ENCODE data around the gene CACNA2D1.

The CACNA2D1 gene

DNA sequence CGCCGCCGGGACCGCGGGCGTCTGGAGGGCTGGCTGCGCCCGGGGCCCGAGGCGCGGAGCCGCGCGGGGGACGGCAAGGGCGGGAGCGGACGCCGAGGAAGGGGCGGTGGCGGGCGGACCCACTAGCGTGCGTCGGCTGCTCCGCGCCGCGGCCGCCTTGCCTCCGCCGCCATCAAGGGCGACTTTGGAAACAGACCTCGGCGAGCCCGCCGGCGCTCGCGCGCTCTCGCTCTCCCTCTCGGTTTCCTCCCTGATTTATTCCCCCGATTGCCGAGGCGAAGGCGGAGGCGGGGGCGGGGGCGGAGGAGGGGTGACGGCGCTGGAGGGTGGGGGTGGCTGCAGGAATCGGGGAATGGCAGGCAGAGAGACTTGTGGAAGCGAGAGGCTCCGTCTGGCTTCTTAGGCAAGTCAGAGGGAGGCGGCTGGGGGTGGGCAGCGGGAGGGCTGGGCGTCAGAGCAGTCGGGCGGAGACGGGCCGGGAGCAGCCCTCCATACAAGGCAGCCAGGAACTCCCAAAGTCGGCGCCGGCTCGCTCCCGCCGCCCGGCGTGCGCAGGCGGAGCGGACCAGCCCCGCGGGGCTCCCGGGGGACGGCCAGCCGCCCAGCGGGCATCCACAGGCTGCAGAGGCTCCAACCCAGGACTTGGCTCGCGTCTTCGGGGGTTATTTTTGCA, at the start of gene CACNA2D1:
Gene CACNA2D1, minus strand, starts transcription at position 231 of the 673 bp plus-strand sequence.
- DNase-seq, result no peak

DNA sequence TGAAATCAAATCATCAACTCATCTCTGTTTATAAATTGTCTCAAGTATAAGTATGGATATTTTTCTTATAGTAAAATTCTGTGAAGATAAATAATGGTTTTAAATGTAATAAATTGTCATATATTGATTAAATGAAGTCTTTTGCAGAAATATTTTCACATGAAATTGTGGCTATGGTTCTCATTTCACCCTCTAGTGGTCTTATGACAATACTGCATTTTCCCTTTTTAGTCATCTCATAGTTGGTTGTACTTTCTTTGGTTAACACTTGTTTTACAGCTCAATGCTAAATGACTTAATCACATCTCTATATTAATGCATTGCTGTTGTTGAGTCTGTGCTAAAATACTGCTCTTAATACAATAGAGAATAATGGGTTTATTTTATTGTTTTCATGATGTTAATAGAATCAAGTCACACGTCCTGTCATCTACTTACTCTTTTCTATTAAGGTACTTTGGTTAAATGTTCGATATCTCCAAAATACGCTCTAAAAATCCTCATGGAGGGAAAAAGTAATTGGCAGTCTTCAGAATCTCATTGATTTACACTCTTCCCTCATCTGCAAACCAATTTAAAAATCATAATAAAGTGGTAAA, 38.0 kb upstream of the CACNA2D1 start:
- peak; percentile 5 for DNase-seq

DNA sequence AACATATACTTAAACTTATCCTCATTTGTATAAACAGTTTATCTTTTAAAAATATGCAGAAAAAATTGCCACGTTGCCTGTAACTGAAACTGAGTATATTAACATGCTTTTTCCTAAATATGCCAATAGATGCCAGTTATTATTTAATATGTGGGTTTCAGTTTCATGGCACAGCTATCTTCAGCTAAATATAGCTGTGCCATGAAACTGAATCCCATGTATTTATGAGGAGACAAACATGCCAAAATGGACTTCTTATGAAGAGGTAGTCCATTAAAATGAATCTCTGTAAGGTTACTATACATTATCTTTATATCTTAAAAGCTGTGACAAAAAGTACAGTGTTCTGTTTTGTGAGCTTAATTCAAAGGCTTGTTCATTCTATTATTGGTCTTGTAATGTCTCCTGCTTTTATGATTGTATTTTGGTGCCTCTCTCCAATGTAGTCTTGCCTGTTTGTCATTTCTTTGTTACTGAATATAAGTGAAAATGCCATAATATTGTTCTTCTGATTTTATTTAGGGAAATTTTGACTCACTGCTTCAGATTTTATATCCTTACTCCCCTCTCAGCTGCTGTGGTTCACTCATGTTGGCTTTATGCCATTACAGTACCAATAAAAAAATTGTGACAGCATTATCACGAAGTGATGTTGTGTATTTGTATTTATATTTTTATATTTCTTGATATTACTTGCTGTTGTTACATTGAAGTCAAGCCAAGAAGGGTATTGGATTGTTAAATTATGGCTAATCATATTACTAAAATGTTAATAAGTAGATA, 34.3 kb upstream of the CACNA2D1 start:
- DNase-seq, result no peak

DNA sequence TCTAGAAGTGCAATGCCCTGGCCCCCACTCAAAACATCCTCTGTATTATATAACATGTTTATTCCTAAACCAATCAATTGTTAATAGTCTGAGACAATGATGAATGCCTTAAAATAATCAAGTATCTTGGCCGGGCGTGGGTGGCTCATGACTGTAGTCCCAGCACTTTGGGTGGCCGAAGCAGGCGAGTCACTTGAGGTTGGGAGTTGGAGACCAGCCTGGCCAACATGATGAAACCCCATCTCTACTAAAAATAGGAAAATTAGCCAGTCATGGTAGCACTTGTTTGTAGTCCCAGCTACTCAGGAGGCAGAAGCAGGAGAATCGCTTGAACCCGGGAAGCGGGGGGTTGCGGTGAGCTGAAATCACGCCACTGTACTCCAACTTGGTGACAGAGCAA, 29.4 kb upstream of the CACNA2D1 start:
- DNase-seq, result no peak

DNA sequence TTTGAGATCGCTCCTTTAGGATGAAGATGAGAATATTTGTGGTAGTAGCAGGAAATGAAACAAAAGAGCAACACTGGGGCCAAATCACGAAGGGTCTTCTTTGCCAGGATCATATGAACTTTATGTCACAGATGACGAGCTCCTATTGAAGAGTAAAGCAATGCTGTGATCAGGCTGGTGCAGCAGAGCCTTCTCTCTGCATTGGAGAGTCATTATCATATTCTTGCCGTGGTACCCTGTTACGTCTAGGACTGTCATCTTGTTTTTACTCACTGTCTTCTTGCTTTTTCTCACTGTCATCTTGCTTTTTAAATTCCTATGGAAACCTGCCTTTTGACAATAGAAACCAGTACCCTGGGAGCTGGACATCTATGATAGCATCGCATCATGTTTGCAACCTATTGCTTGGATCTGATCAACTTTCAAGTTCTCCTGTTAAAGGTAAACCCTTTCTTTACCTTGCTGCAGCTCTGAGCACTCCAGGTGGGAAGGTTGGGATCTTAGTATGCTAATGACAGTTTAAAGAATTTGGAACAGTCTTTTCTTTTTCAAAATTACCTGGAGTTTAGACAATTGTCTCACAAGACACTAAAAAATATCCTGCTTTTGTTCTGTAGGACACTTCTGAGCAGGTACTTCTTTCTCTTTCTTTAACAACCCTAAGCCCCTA, 27.9 kb upstream of the CACNA2D1 start:
- DNase-seq, result no peak

DNA sequence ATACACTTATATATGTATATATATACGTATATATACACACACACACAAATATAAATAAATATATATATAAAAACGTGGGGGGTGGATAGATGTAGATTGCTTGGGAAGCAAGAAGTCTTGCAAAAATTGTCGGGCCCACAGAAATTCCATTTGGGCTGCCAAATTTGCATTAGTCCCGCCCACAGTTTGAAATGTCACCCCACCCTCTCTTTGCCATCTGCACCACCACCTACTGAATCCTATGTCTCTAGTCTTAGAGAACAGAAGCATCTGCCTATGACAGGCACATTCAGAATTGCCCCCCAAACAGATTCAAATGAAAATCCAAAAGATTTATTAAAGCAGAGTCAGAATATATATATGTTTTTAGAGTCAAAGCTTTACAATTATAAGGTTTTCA, 25.6 kb upstream of the CACNA2D1 start:
- no peak for DNase-seq

DNA sequence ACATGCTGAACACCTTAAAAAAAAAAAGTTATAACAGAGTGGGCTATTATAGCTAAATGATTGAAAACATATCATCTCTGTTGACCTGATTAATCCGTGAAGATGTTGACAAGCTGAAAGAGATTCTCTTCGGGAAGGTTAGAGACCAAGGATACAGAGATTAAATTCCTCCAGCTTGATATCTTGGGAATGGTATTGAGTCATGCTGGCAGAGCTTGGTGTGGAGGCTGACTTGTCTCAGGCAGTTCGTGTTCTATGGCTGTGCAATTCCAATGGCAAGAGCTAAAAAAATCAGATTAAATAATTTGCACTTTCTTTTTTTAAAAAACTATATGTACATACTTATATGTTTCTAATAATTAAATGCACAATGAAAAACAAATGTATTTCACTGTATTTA, 24.9 kb upstream of the CACNA2D1 start:
- DNase-seq, result no peak

DNA sequence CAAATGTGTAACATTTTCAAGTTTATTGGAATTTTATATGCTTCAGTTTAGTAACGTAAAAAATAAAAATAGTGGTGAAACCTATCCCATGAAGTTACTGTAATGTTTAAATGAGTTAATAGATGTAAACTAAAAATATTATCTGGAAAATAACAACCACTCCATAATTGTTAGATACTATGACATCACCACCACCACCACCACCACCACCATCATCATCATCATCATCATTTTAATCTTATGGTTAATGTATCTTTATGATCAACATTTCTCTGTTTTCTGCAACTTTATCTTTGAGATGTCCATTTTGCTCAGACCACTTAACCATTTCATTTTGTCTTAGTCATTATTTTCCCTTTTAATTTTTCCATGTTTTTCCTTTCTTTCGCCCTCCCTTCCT, 23.4 kb upstream of the CACNA2D1 start:
- no peak for DNase-seq

DNA sequence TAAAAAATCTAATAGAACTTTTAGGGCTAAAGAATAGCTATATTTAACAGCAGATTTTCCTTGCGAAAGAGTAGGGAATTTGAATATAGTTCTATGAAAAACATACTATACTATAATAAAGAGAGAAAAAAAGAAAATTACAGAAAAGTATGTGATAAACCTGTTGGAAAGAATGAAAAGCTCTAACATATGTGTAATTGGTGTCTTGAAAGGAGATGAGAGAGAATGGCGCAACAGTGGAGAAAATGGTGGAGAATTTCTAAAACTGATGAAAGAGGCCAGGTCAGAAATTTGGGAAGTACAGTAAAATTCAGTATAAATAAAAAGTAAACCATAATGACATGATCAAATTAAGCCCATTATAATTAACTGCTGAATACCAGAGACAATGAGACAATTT, 20.8 kb upstream of the CACNA2D1 start:
- DNase-seq, result no peak

DNA sequence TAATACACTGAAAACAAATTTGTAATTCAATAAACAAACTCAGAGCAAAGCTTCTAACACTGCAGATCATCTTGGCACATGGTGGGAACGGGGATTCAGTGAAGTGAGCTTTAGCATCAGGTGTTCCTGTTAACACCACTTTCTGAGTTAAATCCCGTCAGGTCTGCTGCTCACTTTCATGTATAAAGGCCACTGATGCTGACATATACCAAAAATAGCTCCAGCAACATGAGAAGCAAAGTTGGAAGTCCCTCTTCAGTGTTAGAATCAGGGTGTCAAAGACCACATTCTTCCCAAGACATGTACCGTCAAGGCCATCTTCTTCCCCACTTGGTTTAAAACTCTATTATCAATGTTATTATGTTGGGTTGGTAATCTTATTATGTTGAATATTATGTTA, 11.7 kb upstream of the CACNA2D1 start:
- no peak for DNase-seq

DNA sequence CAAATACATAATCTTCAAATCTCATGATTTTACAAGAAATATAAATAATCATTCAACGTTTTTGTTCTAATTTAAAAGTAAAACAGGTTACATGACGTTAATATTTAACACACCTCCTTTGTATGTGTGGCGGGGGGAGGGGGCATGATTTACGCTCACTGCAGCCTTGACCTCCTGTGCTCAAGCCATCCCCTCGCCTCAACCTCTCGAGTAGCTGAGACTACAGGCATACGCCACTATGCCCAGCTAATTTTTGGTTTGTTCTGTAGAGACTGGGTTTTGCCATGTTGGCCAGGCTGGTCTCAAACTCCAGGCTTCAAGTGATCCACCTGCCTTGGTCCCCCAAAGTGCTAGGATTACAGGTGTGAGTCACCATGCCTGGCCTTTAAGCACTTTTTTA, 7.2 kb upstream of the CACNA2D1 start:
- no peak for DNase-seq

DNA sequence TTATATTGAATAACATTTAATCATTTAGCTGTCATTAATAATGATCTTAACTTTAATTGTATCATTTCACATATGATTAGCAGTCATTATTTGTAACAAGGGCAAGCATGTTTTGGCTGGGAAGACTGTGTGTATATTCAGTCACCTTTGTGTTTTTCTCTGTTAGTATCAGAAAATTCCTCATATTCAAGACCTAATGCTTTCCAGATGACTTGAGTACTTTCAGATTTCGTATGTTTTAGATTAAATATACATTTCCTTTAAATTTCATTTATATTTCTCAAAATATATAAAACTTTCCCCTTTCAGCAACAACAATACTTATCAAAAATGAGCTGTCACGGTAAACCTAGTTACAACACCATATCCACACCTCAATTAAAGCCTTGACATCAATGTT, 6.3 kb upstream of the CACNA2D1 start:
- DNase-seq, result no peak

DNA sequence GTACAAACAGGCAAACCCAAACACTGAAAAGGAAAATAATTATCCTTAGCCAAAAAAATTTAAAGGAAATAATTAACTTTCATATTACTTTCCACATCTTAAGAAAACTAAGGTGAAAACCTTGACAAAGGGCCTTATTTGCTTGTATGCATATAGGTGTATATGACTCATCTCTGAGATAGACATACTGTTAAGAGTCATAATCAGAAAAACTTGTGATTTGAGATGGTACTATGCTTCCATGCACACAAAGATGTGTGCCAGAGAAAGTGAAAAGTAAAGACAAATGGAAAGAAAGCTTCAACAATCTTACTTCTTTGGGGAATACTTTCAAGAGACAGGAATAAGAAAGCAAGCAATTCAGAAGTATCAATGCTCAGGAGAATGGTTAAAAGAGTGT, 3.3 kb upstream of the CACNA2D1 start:
- DNase-seq, result no peak

DNA sequence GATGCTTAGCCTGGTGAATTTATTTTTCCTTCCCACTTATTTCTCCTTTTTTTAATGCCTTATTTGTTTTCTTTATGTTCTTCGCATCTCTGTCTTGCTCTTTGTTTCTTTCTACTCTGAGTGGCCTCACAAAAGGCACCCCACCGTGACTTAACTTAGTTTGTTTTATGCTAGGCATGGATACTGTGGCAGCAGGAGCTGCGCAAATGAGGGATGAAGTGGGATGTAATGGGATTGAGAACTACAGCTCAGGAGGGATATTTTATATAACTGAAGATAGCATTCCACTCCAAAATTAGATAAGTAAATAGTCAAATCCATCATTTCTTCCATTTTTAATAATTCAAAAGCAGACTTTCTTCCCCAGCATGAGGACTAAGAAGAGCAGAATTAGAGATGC, 1.7 kb upstream of the CACNA2D1 start:
- DNase-seq, result no peak

DNA sequence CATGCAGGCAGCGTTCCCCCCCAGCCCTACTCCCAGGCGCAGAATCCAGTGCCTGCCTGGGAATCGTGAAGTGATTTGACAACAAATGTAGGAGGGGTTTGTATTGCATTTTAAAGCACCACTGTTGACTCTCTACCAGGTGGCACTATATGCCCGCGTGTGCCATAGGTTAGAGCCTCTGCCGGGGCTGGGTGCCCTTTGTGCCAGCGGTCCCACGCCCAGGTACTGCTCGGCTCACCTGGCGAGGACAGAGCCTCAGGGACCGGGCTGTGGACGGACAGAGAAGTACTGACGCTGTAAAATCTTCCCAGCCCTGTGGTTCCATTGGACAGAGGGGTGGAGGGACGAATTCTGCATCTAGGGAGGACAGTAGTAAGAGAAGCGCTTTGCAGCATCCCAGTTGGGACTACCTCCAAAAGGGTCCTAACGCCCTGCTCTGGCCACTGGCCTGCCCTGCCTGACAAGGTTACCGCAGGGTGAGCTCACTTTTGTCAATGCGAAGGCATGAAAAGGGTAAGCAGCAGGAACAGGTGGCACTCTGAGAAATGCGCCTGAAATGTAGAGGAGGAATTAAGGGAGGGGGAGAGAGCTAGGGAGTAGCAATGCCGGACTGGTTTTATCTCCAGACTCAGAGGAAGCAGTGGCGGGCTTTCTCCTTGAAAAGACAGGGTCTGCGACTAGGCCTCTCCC, 788 bp upstream of the CACNA2D1 start:
- no peak for DNase-seq

DNA sequence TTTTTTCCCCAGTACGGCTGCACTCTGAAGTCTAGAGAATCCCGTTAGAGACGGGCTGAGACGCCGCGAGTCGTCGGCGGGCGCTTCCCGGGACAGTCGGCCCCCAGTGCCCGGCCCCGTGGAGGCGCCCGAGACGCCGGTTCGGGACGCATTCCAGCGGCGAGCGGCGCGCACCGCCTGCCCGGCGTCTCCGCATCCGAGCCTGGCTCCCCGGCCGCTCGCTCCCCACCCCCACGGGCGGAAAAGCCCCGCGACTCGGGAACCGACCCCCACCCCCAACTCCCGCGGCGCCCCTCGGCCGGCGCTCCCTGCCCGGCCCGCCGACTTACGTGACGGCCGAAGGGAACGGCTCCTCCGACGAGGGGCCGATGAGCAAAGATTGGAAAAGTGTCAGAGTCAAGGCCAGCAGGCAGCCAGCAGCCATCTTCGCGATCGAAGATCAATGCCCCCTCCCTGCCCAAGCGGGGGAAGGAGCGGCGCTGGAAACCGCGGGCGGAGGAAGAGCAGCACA, 486 bp downstream of the CACNA2D1 start:
- DNase-seq, result no peak

DNA sequence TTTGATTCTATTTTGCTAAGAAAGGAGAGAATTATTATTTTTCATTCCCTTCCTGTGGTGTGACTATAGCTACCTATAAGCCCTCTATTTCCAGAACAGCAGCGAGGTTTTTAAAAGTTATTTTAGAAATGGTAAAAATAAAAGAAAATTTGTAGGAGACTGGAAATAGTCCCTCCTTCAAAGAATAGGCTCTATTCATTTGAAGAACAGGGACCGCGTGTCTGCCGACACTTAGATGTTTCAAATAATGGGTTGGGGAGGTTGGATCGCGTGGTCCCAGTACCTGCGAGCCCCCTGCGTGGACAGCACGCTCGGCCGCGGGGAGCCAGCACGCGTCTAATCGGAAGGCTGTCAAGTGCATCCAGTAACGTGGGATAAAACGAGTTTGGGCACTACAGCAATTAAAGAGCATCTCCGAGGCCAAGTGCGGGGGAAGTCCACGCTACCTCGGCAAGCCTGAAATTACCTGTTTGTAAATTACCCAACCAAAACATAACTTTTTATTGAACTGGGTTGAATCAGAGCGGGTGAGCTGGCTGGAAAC, 1.0 kb downstream of the CACNA2D1 start:
- no peak for DNase-seq

DNA sequence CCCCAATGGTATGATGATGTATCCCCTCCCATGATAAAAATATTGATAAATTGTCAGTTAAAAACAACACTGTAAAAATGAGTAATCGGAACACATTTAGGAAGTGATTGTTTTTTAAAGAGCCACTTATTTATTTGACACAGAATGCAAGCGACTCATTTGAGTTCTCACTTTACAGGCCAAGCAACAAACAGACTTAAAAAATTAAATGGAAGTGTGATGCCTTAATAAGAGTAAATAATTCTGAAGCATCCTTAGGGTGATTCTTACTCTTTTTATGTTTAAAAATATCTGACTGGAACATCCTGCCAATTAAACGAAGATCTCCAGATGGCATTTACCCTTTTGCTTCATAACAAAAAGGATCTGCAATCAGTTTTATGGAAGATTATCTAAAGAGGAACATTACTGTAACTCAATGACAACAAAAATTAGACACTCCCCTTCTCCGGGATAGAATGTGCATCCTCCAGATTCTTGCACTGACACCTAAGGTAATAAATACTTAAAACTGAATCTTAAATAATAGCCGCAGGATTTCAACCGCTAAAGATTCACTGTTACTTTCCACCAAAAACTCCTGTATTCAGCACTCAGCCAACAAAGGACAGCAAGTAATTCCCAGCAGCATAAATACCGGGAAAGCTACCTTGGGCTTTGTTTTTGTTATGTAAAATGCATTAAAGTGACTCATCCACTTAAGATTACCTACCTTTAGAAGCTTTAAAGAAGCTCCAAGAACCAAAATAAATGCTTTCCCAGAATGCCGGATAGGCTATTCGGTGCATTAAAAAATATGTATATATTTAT, 1.7 kb downstream of the CACNA2D1 start:
- DNase-seq, result no peak

DNA sequence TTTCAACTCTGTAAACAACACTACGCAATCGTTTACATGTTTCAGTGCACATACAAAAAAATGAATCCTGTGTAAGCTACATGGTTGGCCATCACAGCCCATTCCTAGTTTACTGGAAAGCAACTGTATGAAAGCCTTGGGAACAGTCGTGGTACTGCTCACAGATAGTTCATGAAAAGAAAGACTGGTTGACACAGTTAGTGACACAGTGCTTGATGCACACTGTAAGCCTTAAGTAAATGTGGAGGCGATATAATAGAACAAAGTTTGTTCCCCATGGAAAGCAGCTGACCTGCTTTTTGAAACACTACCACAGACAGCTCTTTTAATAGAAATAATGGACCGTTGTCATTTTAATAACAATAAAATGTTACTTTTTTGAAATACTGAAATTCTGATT, 5.1 kb downstream of the CACNA2D1 start:
- no peak for DNase-seq

DNA sequence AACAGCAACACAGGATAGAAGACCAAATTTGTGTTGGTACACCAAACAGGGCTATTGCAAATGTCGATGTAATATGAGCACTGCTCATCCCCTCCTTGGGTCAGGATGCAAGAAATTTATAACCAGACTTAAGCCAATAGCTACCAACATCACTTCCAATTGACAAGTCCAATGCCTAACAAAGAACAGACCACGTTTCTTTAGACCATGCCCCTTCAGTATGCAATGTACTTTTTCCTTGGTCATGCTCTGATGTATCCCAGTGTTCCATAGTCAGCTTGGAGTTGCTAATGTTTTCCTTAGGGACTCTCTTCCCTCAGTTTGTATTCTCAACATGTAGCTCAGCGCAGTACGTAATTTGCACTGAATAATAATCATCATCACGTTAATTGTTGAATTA, 7.8 kb downstream of the CACNA2D1 start:
- no peak for DNase-seq

DNA sequence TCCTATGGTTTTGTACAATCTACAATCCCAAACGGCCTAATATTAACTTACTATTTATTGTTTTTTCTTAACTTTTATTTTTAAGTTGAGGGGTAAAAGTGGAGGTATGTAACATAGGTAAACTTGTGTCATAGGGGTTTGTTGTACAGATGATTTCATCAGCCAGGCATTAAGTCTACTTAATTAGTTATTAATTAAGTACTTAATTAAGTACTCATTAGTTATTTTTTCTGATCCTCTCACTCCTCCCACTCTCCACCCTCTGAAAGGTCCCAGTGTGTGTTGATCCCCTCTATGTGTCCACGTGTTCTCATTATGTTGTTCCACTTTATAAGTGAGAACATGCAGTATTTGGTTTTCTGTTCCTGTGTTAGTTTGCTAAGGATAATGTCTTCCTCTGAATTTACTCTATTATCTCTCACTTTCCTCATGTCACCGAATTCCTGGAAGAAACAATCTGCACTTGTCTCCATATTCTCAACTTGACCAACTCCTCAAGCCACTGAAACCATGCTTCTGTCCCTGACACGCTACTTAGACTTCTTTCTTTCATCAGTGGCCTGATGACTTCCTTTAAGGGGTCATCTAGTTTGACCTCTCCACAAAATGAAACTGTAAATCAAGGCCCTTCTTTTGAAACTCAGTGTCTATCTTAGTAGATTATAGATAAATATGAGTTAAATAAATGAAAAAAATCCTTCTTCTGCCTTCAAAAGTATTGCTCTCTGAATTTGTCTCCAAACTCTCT, 9.1 kb downstream of the CACNA2D1 start:
- no peak for DNase-seq
